Caco-2 (cell line): ENCODE data around the gene ABAT. TPM values are rescaled to one million over a fixed set of nuclear protein-coding genes. Genes with fewer than 3 reads are reported as not detected.
"Not testable (repeated sequence)": the region's sequence is repeated elsewhere in the genome, so short reads cannot be mapped to it uniquely, and the experiment has no call there.

Experiments used
- BruUV-seq: library from RNA; stranded (reverse); fragments of 400-500 nt; replicated peaks from 2 replicates; lab custom pipeline; 2021; lab: Mats Ljungman, UMichigan
- CTCF ChIA-PET: fragments of 300-600 bp; sonication (Branson Sonifier 250); formaldehyde crosslinking; loops from one replicate; lab custom pipeline; 2022; ENCODE audit warnings: antibody characterized with exemption; lab: Charles Lee
- POLR2A ChIA-PET: fragments of 300-600 bp; sonication (Branson Sonifier 250); formaldehyde crosslinking; loops from one replicate; lab custom pipeline; 2022; ENCODE audit warnings: antibody characterized with exemption; lab: Charles Lee
- DNase-seq, 2 experiments: peaks; one replicate each; pipeline versions ENCODE4 v3.0.0 to v3.0.0-alpha.2; 2020 to 2022
- H3K27me3 ChIP-seq: replicated peaks from 2 replicates; pipeline ENCODE4 v1.6.0; 2011; ENCODE audit warnings: low read length; ENCODE audit not compliant: control insufficient read depth, insufficient read depth
- H3K36me3 ChIP-seq: 2 replicates; pipeline ENCODE4 v1.5.1; 2011; ENCODE audit warnings: low read length; ENCODE audit not compliant: control insufficient read depth, insufficient read depth
- H3K4me1 ChIP-seq: fragments of 250-450 bp; sonication (Bioruptor Pico); 2 replicates; pipeline ENCODE4 v1.5.1; 2020; ENCODE audit warnings: mild to moderate bottlenecking
- H3K4me3 ChIP-seq: 2 replicates; pipeline ENCODE4 v1.5.1; 2011; ENCODE audit warnings: low read depth, mild to moderate bottlenecking, control low read depth, low read length
- H3K9me3 ChIP-seq: fragments of 250-450 bp; sonication (Bioruptor Pico); 2 replicates; pipeline ENCODE4 v1.5.1; 2020; ENCODE audit warnings: mild to moderate bottlenecking, moderate library complexity
- H3K27ac Mint-ChIP-seq: one replicate; pipeline ENCODE4 v1.8.0; 2022; ENCODE audit warnings: mixed read lengths; ENCODE audit not compliant: unreplicated experiment
- H3K27me3 Mint-ChIP-seq: one replicate; pipeline ENCODE4 v1.8.0; 2022; ENCODE audit warnings: mixed read lengths; ENCODE audit not compliant: insufficient read depth, unreplicated experiment
- H3K36me3 Mint-ChIP-seq: one replicate; pipeline ENCODE4 v1.8.0; 2022; ENCODE audit warnings: mild to moderate bottlenecking, mixed read lengths; ENCODE audit not compliant: insufficient read depth, unreplicated experiment
- H3K4me1 Mint-ChIP-seq: one replicate; pipeline ENCODE4 v1.8.0; 2022; ENCODE audit warnings: low read depth, mixed read lengths; ENCODE audit not compliant: unreplicated experiment
- H3K4me3 Mint-ChIP-seq: one replicate; pipeline ENCODE4 v1.8.0; 2022; ENCODE audit warnings: mild to moderate bottlenecking, moderate library complexity, mixed read lengths; ENCODE audit not compliant: unreplicated experiment
- H3K9me3 Mint-ChIP-seq: one replicate; pipeline ENCODE4 v1.8.0; 2022; ENCODE audit warnings: mixed read lengths; ENCODE audit not compliant: unreplicated experiment
- intact Hi-C: fragments of 100-400 bp; cut with micrococcal nuclease; formaldehyde crosslinking; loops from one replicate; pipeline ENCODE4 v1.10.0; 2022; ENCODE audit not compliant: unreplicated experiment
- total RNA-seq: library from RNA; stranded (reverse); gene quantifications from 2 replicates; pipeline ENCODE4 v1.2.3, GENCODE V29; 2022
- TF ChIP-seq, protein P1 (sequence below), 2 experiments: fragments of 200-600 bp in 1 of 2; IDR thresholded peaks; 1 replicate in 1 of 2; 2 replicates in 1 of 2; pipeline versions ENCODE4 v1.5.1 to v1.8.0; 2011 to 2022; ENCODE audit warnings: antibody characterized with exemption in 1 of 2, control low read depth in 1 of 2, inconsistent platforms in 1 of 2, low read depth in 1 of 2, low read length in 1 of 2, mild to moderate bottlenecking in 1 of 2, moderate library complexity in 1 of 2; ENCODE audit not compliant: insufficient read depth in 1 of 2, severe bottlenecking in 1 of 2, unreplicated experiment in 1 of 2

Gene ABAT
- total RNA-seq, 1 experiment from 2014 or later: 34.9 TPM

- no peak overlapping the region for H3K27ac Mint-ChIP-seq
- Histone ChIP-seq H3K9me3 (no peaks in the 10 kb centered on the region), H3K4me1 (no peaks in the 10 kb centered on the region; the same call in 1 of the 2 replicates), H3K27me3 (no peaks in the 10 kb centered on the region), H3K36me3 (peaks cover 2% of the 10 kb centered on the region; the same call in 1 of the 2 replicates), H3K4me3 (no peak overlapping the region)
- H3K4me1 Mint-ChIP-seq: peaks cover 7% of the 10 kb centered on the region
- no peaks in the 10 kb centered on the region for H3K9me3 Mint-ChIP-seq
- no TSS peak for BruUV-seq
- ChIA-PET POLR2A (interaction anchor here (0.5 kb wide), 1 partner anchor 77 kb away, joined by 4 read pairs; no protein-coding TSS in a partner anchor), CTCF (no interaction called here)
- no peak for DNase-seq
- H3K36me3 Mint-ChIP-seq: peaks cover 68% of the 10 kb centered on the region
- TF ChIP-seq, protein P1, sequence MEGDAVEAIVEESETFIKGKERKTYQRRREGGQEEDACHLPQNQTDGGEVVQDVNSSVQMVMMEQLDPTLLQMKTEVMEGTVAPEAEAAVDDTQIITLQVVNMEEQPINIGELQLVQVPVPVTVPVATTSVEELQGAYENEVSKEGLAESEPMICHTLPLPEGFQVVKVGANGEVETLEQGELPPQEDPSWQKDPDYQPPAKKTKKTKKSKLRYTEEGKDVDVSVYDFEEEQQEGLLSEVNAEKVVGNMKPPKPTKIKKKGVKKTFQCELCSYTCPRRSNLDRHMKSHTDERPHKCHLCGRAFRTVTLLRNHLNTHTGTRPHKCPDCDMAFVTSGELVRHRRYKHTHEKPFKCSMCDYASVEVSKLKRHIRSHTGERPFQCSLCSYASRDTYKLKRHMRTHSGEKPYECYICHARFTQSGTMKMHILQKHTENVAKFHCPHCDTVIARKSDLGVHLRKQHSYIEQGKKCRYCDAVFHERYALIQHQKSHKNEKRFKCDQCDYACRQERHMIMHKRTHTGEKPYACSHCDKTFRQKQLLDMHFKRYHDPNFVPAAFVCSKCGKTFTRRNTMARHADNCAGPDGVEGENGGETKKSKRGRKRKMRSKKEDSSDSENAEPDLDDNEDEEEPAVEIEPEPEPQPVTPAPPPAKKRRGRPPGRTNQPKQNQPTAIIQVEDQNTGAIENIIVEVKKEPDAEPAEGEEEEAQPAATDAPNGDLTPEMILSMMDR (IDR thresholded peaks at IDR 0.05; ENCODE audit: insufficient read depth in 1 of 2, low read depth in 1 of 2, low read length in 1 of 2, severe bottlenecking in 1 of 2, unreplicated experiment in 1 of 2): no peak
- H3K4me3 Mint-ChIP-seq: no peak overlapping the region
- intact Hi-C loops: no loop called here
- H3K27me3 Mint-ChIP-seq: no peaks in the 10 kb centered on the region
Observed at GRCh38 chr16:8801701-8802100, 127.3 kb downstream of the ABAT start.

DNA sequence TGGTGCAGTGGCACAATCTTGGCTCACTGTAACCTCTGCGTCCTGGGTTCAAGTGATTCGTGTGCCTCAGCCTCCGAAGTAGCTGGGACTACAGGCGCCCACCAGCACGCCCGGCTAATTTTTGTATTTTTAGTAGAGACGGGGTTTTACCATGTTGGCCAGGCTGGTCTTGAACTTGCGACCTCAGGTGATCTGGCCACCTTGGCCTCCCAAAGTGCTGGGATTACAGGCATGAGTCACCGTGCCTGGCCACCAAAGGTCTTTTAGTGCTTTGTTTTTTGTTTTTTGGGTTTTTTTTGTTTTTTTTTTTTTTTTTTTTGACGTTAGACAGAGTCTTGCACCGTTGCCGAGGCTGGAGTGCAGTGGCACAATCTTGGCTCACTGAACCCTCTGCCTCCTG, 129.3 kb downstream of the ABAT start:
- H3K27ac Mint-ChIP-seq, H3K4me1 ChIP-seq, H3K9me3 ChIP-seq, H3K4me3 ChIP-seq, H3K4me3 Mint-ChIP-seq, H3K4me1 Mint-ChIP-seq, H3K36me3 ChIP-seq, H3K27me3 ChIP-seq, BruUV-seq, H3K27me3 Mint-ChIP-seq, H3K9me3 Mint-ChIP-seq, DNase-seq, intact Hi-C loops: not testable (repeated sequence)
- ChIA-PET POLR2A (interaction anchor here (0.5 to 0.6 kb wide), 2 partner anchors 18 to 1940 kb away, joined by 3 to 4 read pairs; partner anchors contain the start of gene NUBP1), CTCF (interaction anchor here (0.6 kb wide), 1 partner anchor 245 kb away, joined by 5 read pairs; no protein-coding TSS in a partner anchor)
- H3K36me3 Mint-ChIP-seq: peaks cover 80% of the 10 kb centered on the region

GRCh38 chr16:8804313-8804712, 129.9 kb downstream of the ABAT start:
- TF ChIP-seq, protein P1 (IDR thresholded peaks at IDR 0.05; ENCODE audit: insufficient read depth in 1 of 2, low read depth in 1 of 2, low read length in 1 of 2, severe bottlenecking in 1 of 2, unreplicated experiment in 1 of 2): no peak
- H3K27ac Mint-ChIP-seq: no peak overlapping the region
- Histone ChIP-seq H3K9me3 (no peaks in the 10 kb centered on the region), H3K27me3 (no peaks in the 10 kb centered on the region), H3K4me1 (no peaks in the 10 kb centered on the region), H3K4me3 (no peak overlapping the region), H3K36me3 (peaks cover 2% of the 10 kb centered on the region; the same call in 1 of the 2 replicates)
- no TSS peak for BruUV-seq
- H3K36me3 Mint-ChIP-seq: peaks cover 83% of the 10 kb centered on the region
- CTCF ChIA-PET: no interaction called here
- POLR2A ChIA-PET: no interaction called here
- H3K27me3 Mint-ChIP-seq: no peaks in the 10 kb centered on the region
- no peak overlapping the region for H3K4me3 Mint-ChIP-seq
- H3K4me1 Mint-ChIP-seq: no peaks in the 10 kb centered on the region
- no peak for DNase-seq
- H3K9me3 Mint-ChIP-seq: no peaks in the 10 kb centered on the region
- intact Hi-C loops: no loop called here
